Measurements from ENCODE around the gene SFRP4. TPM values are rescaled to one million over a fixed set of nuclear protein-coding genes. Genes with fewer than 3 reads are reported as not detected.
A peak's percentile ranks its signal among the peaks of the same experiment; 100 is the strongest.

SFRP4 gene
- total RNA-seq, result 25.7 TPM

- Histone ChIP-seq H3K9me3 (no peaks in the 10 kb centered on the region), H3K4me1 (peaks cover 0 to 6% of the 10 kb centered on the region in 2 donors), H3K36me3 (no peaks in the 10 kb centered on the region), H3K4me3 (peak within 1 kb of the TSS; percentile 67 to 74), H3K27ac (peak within 1 kb of the TSS; percentile 88), H3K27me3 (no peaks in the 10 kb centered on the region)
- DNase-seq (ENCODE audit: low spot score in 2 of 2), result peak; percentile 17 to 86
- TF ChIP-seq CTCF (IDR thresholded peaks at IDR 0.05), result peak; percentile 56 to 76 (median 73)
- intact Hi-C loops (cut with DNase I), result loop anchor here (5.0 to 10.0 kb wide), 3 partner anchors 190 to 305 kb away; no protein-coding TSS in a partner anchor
Measured at GRCh38 chr7:37916673-37917660, at the start of gene SFRP4. Gene SFRP4 (minus strand): TSS chr7:37916817. CDS start chr7:37916537, 280 bp downstream.

GRCh38 chr7:37964196-37964595 is 47.6 kb upstream of the SFRP4 start:
- Histone ChIP-seq H3K4me1 (no peaks in the 10 kb centered on the region), H3K4me3 (no peak overlapping the region), H3K27me3 (no peaks in the 10 kb centered on the region), H3K9me3 (no peaks in the 10 kb centered on the region), H3K27ac (no peak overlapping the region), H3K36me3 (no peaks in the 10 kb centered on the region)
- intact Hi-C loops (cut with DNase I), result no loop called here
- no peak for TF ChIP-seq CTCF (IDR thresholded peaks at IDR 0.05)
- no peak for DNase-seq (ENCODE audit: low spot score in 2 of 2)

- intact Hi-C loops (cut with DNase I), result no loop called here
- no peak for DNase-seq (ENCODE audit: low spot score in 2 of 2)
- TF ChIP-seq CTCF (IDR thresholded peaks at IDR 0.05), result no peak
Measured at GRCh38 chr7:37961251-37961650, 44.6 kb upstream of the SFRP4 start.

GRCh38 chr7:37960483-37960882 is 43.9 kb upstream of the SFRP4 start:
- no peak overlapping the region for H3K27ac ChIP-seq
- no peak for DNase-seq (ENCODE audit: low spot score in 2 of 2)
- TF ChIP-seq CTCF (IDR thresholded peaks at IDR 0.05), result no peak
- H3K4me1 ChIP-seq, result no peaks in the 10 kb centered on the region
- no peaks in the 10 kb centered on the region for H3K9me3 ChIP-seq
- H3K27me3 ChIP-seq, result no peaks in the 10 kb centered on the region
- H3K36me3 ChIP-seq, result no peaks in the 10 kb centered on the region
- intact Hi-C loops (cut with DNase I), result no loop called here
- H3K4me3 ChIP-seq, result no peak overlapping the region

More at GRCh38 chr7:37961251-37961650, 44.6 kb upstream of the SFRP4 start:
- Histone ChIP-seq H3K4me1 (no peaks in the 10 kb centered on the region), H3K27me3 (no peaks in the 10 kb centered on the region), H3K4me3 (no peak overlapping the region), H3K9me3 (no peaks in the 10 kb centered on the region), H3K27ac (no peak overlapping the region), H3K36me3 (no peaks in the 10 kb centered on the region)

- Histone ChIP-seq H3K27ac (no peak overlapping the region), H3K4me1 (no peaks in the 10 kb centered on the region), H3K9me3 (no peaks in the 10 kb centered on the region), H3K4me3 (no peak overlapping the region), H3K36me3 (peaks cover 0 to 3% of the 10 kb centered on the region in 2 donors), H3K27me3 (no peaks in the 10 kb centered on the region)
- no peak for TF ChIP-seq CTCF (IDR thresholded peaks at IDR 0.05)
- DNase-seq (ENCODE audit: low spot score in 2 of 2), result no peak
- intact Hi-C loops (cut with DNase I), result no loop called here
Measured at GRCh38 chr7:37957221-37957970, 40.8 kb upstream of the SFRP4 start.
